D721Med (cell line): ENCODE data around the gene COL20A1.

Source experiments
- DNase-seq: peaks from one replicate; pipeline ENCODE4 v3.0.0; 2011; ENCODE audit warnings: low spot score; ENCODE audit not compliant: insufficient read length
- FAIRE-seq: peaks from 2 replicates; lab custom pipeline; 2011; peaks lifted over from hg19 to GRCh38; lab: Jason Lieb, UNC
- CTCF ChIP-seq: IDR thresholded peaks from 2 replicates; pipeline ENCODE4 v1.5.1; 2012; ENCODE audit warnings: mild to moderate bottlenecking, control low read depth; ENCODE audit not compliant: insufficient read depth; ENCODE audit errors: missing control alignments

The COL20A1 gene

GRCh38 chr20:63254606-63255384 lies 38.2 kb upstream of the COL20A1 start:
- no peak for TF ChIP-seq CTCF
- DNase-seq (no peak), FAIRE-seq (no peak)

- TF ChIP-seq CTCF: no peak
- DNase-seq: no peak
- no peak for FAIRE-seq
These were observed 36.9 kb upstream of the COL20A1 start for GRCh38 chr20:63255931-63256704.

GRCh38 chr20:63256954-63257353 lies 36.0 kb upstream of the COL20A1 start:
- no peak for TF ChIP-seq CTCF
- no peak for DNase-seq
- no peak for FAIRE-seq

- FAIRE-seq (no peak), DNase-seq (no peak)
- no peak for TF ChIP-seq CTCF
These were observed 35.4 kb upstream of the COL20A1 start for GRCh38 chr20:63257629-63258028.

- FAIRE-seq: no peak
- no peak for TF ChIP-seq CTCF
- no peak for DNase-seq
These were observed 34.2 kb upstream of the COL20A1 start for GRCh38 chr20:63258781-63259180.

- no peak for TF ChIP-seq CTCF
- FAIRE-seq (no peak), DNase-seq (no peak)
These were observed 33.1 kb upstream of the COL20A1 start for GRCh38 chr20:63259734-63260460.
